C4-2B (cell line): ENCODE data around the gene OSER1.

Source experiments
- CTCF ChIP-seq: fragments of 450-650 bp; conservative IDR thresholded peaks from 2 replicates; pipeline ENCODE4 v1.5.1; 2017; ENCODE audit warnings: mild to moderate bottlenecking
- ZFX ChIP-seq: fragments of 450-650 bp; IDR thresholded peaks from 2 replicates; pipeline ENCODE4 v1.6.1; 2017

GRCh38 chr20:44167736-44168135, 42.8 kb downstream of the OSER1 start:
- TF ChIP-seq CTCF (no peak), ZFX (no peak)
